Vagina (tissue), 2 donors: ENCODE data around the gene IL11RA. TPM values are rescaled to one million over a fixed set of nuclear protein-coding genes. Genes with fewer than 3 reads are reported as not detected.
A peak's percentile ranks its signal among the peaks of the same experiment; 100 is the strongest.

ENCODE experiments used
- DNase-seq, 2 donors: peaks; one replicate each; pipeline ENCODE4 v3.0.0-alpha.2; 2017; ENCODE audit errors: extremely low spot score in 2 of 2
- H3K27ac ChIP-seq: fragments of 200-600 bp; sonication (generic); one replicate; pipeline ENCODE4 v1.5.1; 2019
- H3K27me3 ChIP-seq: fragments of 200-600 bp; sonication (generic); one replicate; pipeline ENCODE4 v1.5.1; 2019
- H3K36me3 ChIP-seq, 2 donors: fragments of 200-600 bp; sonication (generic); one replicate each; pipeline ENCODE4 v1.5.1; 2017 to 2019
- H3K4me1 ChIP-seq: fragments of 200-600 bp; sonication (generic); one replicate; pipeline ENCODE4 v1.5.1; 2019
- H3K4me3 ChIP-seq, 2 donors: fragments of 200-600 bp; sonication (generic); 1 replicate in 1 of 2; 2 replicates in 1 of 2; pipeline ENCODE4 v1.5.1; 2016 to 2019
- H3K9me3 ChIP-seq: fragments of 200-600 bp; sonication (generic); one replicate; pipeline ENCODE4 v1.5.1; 2019
- POLR2A ChIP-seq, 2 donors: fragments of 450-650 bp; IDR thresholded peaks; one replicate each; pipeline ENCODE4 v1.6.1; 2017; ENCODE audit warnings: antibody characterized with exemption in 2 of 2, mild to moderate bottlenecking in 2 of 2, moderate library complexity in 2 of 2
- POLR2AphosphoS5 ChIP-seq, 2 donors: sonication (generic); formaldehyde crosslinking; IDR thresholded peaks; one replicate each; pipeline ENCODE4 v1.9.0; 2017; ENCODE audit warnings: antibody characterized with exemption in 2 of 2, mild to moderate bottlenecking in 2 of 2, low read depth in 1 of 2; ENCODE audit not compliant: insufficient read depth in 1 of 2
- intact Hi-C: fragments of 100-400 bp; cut with DNase I; formaldehyde crosslinking; loops from one replicate; pipeline ENCODE4 v1.15.1; 2023
- total RNA-seq: library from RNA; depleted of rRNA; stranded (reverse); fragments of >200 nt; gene quantifications from one replicate; pipeline ENCODE4 v1.2.3, GENCODE V29; 2016
- TF ChIP-seq, protein P1 (sequence below), 3 experiments: fragments of 450-650 bp in 2 of 3; fragments of 200-600 bp in 1 of 3; sonication (generic) in 1 of 3; IDR thresholded peaks; one replicate each; pipeline ENCODE4 v1.5.1; 2017 to 2019; ENCODE audit warnings: antibody characterized with exemption in 3 of 3, mild to moderate bottlenecking in 2 of 3, moderate library complexity in 2 of 3

The IL11RA gene
- total RNA-seq, 1 donor from 2014 or later, result 30.7 TPM

DNA sequence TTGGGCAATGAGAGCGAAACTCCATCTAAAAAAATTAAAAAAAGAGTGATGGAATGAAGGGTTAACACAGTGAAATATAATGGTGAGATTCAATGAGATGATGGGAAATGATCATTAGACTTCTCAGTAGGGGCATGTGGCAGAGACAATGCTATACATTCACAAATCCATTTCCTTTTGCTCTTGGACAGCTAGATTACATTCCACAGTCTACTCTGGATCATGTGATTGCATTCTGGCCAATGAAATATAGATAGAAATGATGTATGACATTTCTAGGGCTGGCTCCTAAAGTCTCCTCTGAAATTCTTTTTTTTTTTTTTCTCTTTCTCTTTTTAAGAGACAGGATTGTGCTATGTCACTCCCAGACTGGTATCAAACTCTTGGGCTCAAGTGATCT is 9.3 kb upstream of the IL11RA start:
- intact Hi-C loops, result no loop called here
- no peak for DNase-seq
- Histone ChIP-seq H3K27ac (no peak overlapping the region), H3K4me1 (peaks cover 21% of the 10 kb centered on the region), H3K27me3 (no peaks in the 10 kb centered on the region), H3K4me3 (no peak overlapping the region), H3K9me3 (no peaks in the 10 kb centered on the region), H3K36me3 (no peaks in the 10 kb centered on the region)
- TF ChIP-seq, protein P1, sequence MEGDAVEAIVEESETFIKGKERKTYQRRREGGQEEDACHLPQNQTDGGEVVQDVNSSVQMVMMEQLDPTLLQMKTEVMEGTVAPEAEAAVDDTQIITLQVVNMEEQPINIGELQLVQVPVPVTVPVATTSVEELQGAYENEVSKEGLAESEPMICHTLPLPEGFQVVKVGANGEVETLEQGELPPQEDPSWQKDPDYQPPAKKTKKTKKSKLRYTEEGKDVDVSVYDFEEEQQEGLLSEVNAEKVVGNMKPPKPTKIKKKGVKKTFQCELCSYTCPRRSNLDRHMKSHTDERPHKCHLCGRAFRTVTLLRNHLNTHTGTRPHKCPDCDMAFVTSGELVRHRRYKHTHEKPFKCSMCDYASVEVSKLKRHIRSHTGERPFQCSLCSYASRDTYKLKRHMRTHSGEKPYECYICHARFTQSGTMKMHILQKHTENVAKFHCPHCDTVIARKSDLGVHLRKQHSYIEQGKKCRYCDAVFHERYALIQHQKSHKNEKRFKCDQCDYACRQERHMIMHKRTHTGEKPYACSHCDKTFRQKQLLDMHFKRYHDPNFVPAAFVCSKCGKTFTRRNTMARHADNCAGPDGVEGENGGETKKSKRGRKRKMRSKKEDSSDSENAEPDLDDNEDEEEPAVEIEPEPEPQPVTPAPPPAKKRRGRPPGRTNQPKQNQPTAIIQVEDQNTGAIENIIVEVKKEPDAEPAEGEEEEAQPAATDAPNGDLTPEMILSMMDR (IDR thresholded peaks at IDR 0.05), result no peak
- no peak for TF ChIP-seq POLR2AphosphoS5 (IDR thresholded peaks at IDR 0.05; ENCODE audit: insufficient read depth in 1 of 2, low read depth in 1 of 2)
- TF ChIP-seq POLR2A (IDR thresholded peaks at IDR 0.05), result no peak

DNA sequence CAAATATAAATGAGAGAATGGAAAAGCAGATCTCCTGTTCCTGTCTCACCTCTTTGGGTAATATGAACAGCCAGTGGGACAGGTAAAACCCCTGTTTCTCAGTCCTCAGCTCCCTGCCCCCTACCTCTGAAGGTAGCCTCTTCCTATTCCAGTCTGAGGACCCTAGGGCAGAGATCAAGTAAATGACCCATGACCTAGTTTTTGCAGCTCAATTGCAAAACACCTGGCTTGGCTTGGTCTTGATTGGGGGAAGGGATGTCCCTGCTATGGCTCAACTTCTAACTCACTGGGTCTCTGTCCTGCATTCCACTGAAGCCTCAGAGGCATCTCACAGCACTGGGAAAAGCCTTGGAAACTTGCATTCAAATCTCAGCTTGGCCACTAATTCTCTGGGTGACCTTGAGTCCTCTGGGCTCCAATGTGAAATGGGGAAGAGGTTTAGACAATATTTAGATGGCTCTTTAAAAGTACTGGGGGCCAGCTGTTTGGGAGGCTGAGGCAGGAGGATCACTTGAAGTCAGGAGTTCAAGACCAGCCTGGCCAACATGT is 7.1 kb upstream of the IL11RA start:
- Histone ChIP-seq H3K36me3 (peaks cover 0 to 15% of the 10 kb centered on the region in 2 donors), H3K27me3 (no peaks in the 10 kb centered on the region), H3K27ac (no peak overlapping the region), H3K9me3 (no peaks in the 10 kb centered on the region), H3K4me1 (peaks cover 19% of the 10 kb centered on the region), H3K4me3 (no peak overlapping the region)
- no peak for DNase-seq
- TF ChIP-seq POLR2AphosphoS5 (IDR thresholded peaks at IDR 0.05; ENCODE audit: insufficient read depth in 1 of 2, low read depth in 1 of 2) (no peak), POLR2A (IDR thresholded peaks at IDR 0.05) (no peak)
- TF ChIP-seq, protein P1 (IDR thresholded peaks at IDR 0.05), result no peak
- intact Hi-C loops, result no loop called here

DNA sequence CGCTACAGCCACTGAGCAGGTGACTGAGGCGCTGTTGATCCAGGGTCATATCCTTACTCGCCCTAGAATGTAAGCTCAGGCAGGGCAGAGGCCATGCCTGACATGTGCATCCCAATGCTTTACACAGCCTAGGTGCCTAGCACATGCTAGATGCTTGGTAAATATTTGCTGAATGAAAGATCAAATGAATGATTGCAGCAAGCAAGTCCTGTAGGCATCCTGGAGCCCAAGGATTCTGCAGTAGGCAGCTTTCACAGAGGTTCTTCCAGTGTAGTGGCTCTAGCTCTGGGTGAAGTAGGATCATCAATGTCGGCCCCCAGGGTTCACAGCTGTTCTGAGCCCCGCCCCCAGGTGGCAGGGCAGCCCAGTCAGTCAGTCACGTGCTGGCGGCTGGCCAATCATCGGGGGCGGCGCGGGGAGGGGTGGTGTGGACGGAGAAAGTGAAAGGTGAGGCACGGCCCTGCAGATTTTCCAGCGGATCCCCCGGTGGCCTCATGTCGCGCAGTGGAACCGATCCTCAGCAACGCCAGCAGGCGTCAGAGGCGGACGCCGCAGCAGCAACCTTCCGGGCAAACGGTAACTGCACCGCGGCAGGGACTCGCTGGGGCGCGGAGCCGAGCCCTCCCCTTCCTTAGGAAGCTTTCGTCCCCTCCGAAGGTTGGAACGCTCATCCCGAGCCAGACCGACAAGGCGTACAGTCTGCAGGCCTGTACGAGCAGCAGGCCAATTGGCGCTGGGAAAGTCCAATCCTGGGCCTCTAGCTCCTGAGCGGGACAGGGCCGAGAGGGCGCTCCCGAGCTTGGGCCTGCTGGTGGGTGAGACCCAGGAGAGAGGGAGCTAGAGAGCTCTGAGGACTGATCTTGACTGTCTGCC is 5.5 kb upstream of the IL11RA start, which contains the start of gene GALT:
Gene GALT (plus strand): TSS at position 465 of the 873 bp plus-strand sequence. CDS start 30 bp downstream, at position 495.
- Histone ChIP-seq H3K4me1 (peaks cover 27% of the 10 kb centered on the region), H3K36me3 (peaks cover 0 to 15% of the 10 kb centered on the region in 2 donors), H3K4me3 (peak within 1 kb of the TSS; percentile 76 to 89), H3K9me3 (no peaks in the 10 kb centered on the region), H3K27ac (peak within 1 kb of the TSS; percentile 71), H3K27me3 (no peaks in the 10 kb centered on the region)
- intact Hi-C loops, result no loop called here
- TF ChIP-seq POLR2AphosphoS5 (IDR thresholded peaks at IDR 0.05; ENCODE audit: insufficient read depth in 1 of 2, low read depth in 1 of 2) (peak; percentile 75 to 88), POLR2A (IDR thresholded peaks at IDR 0.05) (peak in 1 of 2 donors; percentile 19)
- TF ChIP-seq, protein P1 (IDR thresholded peaks at IDR 0.05), result peak in 2 of 3 experiments; percentile 42 to 48
- DNase-seq, result no peak

DNA sequence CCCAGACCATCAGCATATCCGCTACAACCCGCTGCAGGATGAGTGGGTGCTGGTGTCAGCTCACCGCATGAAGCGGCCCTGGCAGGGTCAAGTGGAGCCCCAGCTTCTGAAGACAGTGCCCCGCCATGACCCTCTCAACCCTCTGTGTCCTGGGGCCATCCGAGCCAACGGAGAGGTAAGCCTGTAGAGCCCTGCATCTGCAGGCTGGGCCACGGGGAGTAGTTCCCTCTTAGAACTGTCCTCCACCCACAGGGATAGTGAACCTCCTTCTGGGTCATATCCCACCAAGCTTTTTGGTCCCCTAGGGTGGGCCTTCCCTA is 4.9 kb upstream of the IL11RA start:
- intact Hi-C loops, result no loop called here
- no peaks in the 10 kb centered on the region for H3K27me3 ChIP-seq
- H3K4me3 ChIP-seq, result peak overlapping the region; percentile 76 to 89
- no peak for DNase-seq
- no peaks in the 10 kb centered on the region for H3K9me3 ChIP-seq
- TF ChIP-seq POLR2A (IDR thresholded peaks at IDR 0.05) (no peak), POLR2AphosphoS5 (IDR thresholded peaks at IDR 0.05; ENCODE audit: insufficient read depth in 1 of 2, low read depth in 1 of 2) (no peak)
- TF ChIP-seq, protein P1 (IDR thresholded peaks at IDR 0.05), result no peak
- H3K27ac ChIP-seq, result peak overlapping the region; percentile 71
- H3K36me3 ChIP-seq, result peaks cover 0 to 15% of the 10 kb centered on the region in 2 donors
- peaks cover 33% of the 10 kb centered on the region for H3K4me1 ChIP-seq

DNA sequence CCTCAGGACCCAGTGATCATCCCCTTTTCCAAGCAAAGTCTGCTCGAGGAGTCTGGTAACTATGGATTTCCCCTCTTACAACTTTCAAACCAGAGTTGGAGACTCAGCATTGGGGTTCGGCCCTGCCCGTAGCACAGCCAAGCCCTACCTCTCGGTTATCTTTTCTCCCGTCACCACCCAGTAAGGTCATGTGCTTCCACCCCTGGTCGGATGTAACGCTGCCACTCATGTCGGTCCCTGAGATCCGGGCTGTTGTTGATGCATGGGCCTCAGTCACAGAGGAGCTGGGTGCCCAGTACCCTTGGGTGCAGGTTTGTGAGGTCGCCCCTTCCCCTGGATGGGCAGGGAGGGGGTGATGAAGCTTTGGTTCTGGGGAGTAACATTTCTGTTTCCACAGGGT is 4.3 kb upstream of the IL11RA start:
- Histone ChIP-seq H3K36me3 (peaks cover 0 to 15% of the 10 kb centered on the region in 2 donors), H3K4me1 (peaks cover 39% of the 10 kb centered on the region), H3K27me3 (no peaks in the 10 kb centered on the region), H3K4me3 (peak overlapping the region; percentile 76 to 89), H3K9me3 (no peaks in the 10 kb centered on the region), H3K27ac (peak overlapping the region; percentile 71)
- intact Hi-C loops, result no loop called here
- TF ChIP-seq POLR2A (IDR thresholded peaks at IDR 0.05) (no peak), POLR2AphosphoS5 (IDR thresholded peaks at IDR 0.05; ENCODE audit: insufficient read depth in 1 of 2, low read depth in 1 of 2) (no peak)
- TF ChIP-seq, protein P1 (IDR thresholded peaks at IDR 0.05), result no peak
- no peak for DNase-seq
